ENCODE data around the gene SLC25A6. TPM values are rescaled to one million over a fixed set of nuclear protein-coding genes. Genes with fewer than 3 reads are reported as not detected.
"Not testable (repeated sequence)": the region's sequence is repeated elsewhere in the genome, so short reads cannot be mapped to it uniquely, and the experiment has no call there.

The SLC25A6 gene
- total and polyA plus RNA-seq, 3 experiments from 2014 or later = 330 to 469 (median 341) TPM

- peaks cover 0 to 2% of the 10 kb centered on the region in 2 donors for H3K27me3 Mint-ChIP-seq
- Histone ChIP-seq H3K4me3 (ENCODE audit: low read length) (no peak overlapping the region), H3K9me3 (ENCODE audit: low read length) (no peaks in the 10 kb centered on the region), H3K36me3 (ENCODE audit: insufficient read depth, low read length) (no peaks in the 10 kb centered on the region), H3K27me3 (ENCODE audit: insufficient read depth, low read length, poor library complexity, severe bottlenecking) (no peaks in the 10 kb centered on the region), H3K27ac (ENCODE audit: low read depth, low read length) (no peak overlapping the region), H3K4me1 (ENCODE audit: insufficient read depth, low read length) (no peaks in the 10 kb centered on the region)
- H3K36me3 Mint-ChIP-seq = peaks cover 9 to 19% (median 16%) of the 10 kb centered on the region in 3 donors
- peaks cover 0 to 6% (median 0%) of the 10 kb centered on the region in 5 donors for H3K9me3 Mint-ChIP-seq
- CTCF ChIA-PET = no interaction called here
- DNase-seq = no peak
- peaks cover 0 to 4% (median 0%) of the 10 kb centered on the region in 3 donors for H3K4me1 Mint-ChIP-seq
- peak overlapping the region in 1 of 8 donors; percentile 79 for H3K27ac Mint-ChIP-seq
- POLR2A ChIA-PET = no interaction called here
- no peak overlapping the region for H3K4me3 Mint-ChIP-seq
Measured at GRCh38 chrX:1359477-1359873, 32.4 kb downstream of the SLC25A6 start.

GRCh38 chrX:1358793-1359476 lies 33.0 kb downstream of the SLC25A6 start:
- no peak overlapping the region for H3K4me3 Mint-ChIP-seq
- H3K9me3 Mint-ChIP-seq = peaks cover 0 to 6% (median 0%) of the 10 kb centered on the region in 5 donors
- CTCF ChIA-PET = no interaction called here
- no peak for DNase-seq
- no peaks in the 10 kb centered on the region for H3K36me3 ChIP-seq (ENCODE audit: insufficient read depth, low read length)
- no peak overlapping the region for H3K27ac Mint-ChIP-seq
- no peaks in the 10 kb centered on the region for H3K27me3 ChIP-seq (ENCODE audit: insufficient read depth, low read length, poor library complexity, severe bottlenecking)
- no peaks in the 10 kb centered on the region for H3K9me3 ChIP-seq (ENCODE audit: low read length)
- POLR2A ChIA-PET = no interaction called here
- no peaks in the 10 kb centered on the region for H3K4me1 ChIP-seq (ENCODE audit: insufficient read depth, low read length)
- H3K36me3 Mint-ChIP-seq = peaks cover 9 to 19% (median 16%) of the 10 kb centered on the region in 3 donors
- peaks cover 2 to 4% (median 3%) of the 10 kb centered on the region in 3 donors for H3K4me1 Mint-ChIP-seq
- H3K27me3 Mint-ChIP-seq = peaks cover 0 to 2% of the 10 kb centered on the region in 2 donors
- H3K4me3 ChIP-seq (ENCODE audit: low read length) = no peak overlapping the region
- H3K27ac ChIP-seq (ENCODE audit: low read depth, low read length) = no peak overlapping the region

- POLR2A ChIA-PET = no interaction called here
- Histone ChIP-seq H3K27ac (ENCODE audit: low read depth, low read length) (no peak overlapping the region), H3K4me1 (ENCODE audit: insufficient read depth, low read length) (no peaks in the 10 kb centered on the region), H3K36me3 (ENCODE audit: insufficient read depth, low read length) (no peaks in the 10 kb centered on the region), H3K27me3 (ENCODE audit: insufficient read depth, low read length, poor library complexity, severe bottlenecking) (no peaks in the 10 kb centered on the region), H3K4me3 (ENCODE audit: low read length) (no peak overlapping the region), H3K9me3 (ENCODE audit: low read length) (no peaks in the 10 kb centered on the region)
- Mint-ChIP-seq H3K27ac (no peak overlapping the region), H3K27me3 (peaks cover 0 to 2% of the 10 kb centered on the region in 2 donors), H3K36me3 (peaks cover 9 to 19% (median 16%) of the 10 kb centered on the region in 3 donors), H3K9me3 (peaks cover 0 to 6% (median 0%) of the 10 kb centered on the region in 5 donors), H3K4me1 (peaks cover 2 to 4% (median 3%) of the 10 kb centered on the region in 3 donors), H3K4me3 (no peak overlapping the region)
- no peak for DNase-seq
- CTCF ChIA-PET = no interaction called here
Measured at GRCh38 chrX:1357993-1358392, 33.9 kb downstream of the SLC25A6 start.

- no peaks in the 10 kb centered on the region for H3K36me3 ChIP-seq (ENCODE audit: insufficient read depth, low read length)
- H3K4me1 Mint-ChIP-seq = peaks cover 0 to 3% (median 2%) of the 10 kb centered on the region in 3 donors
- H3K4me1 ChIP-seq (ENCODE audit: insufficient read depth, low read length) = no peaks in the 10 kb centered on the region
- no peak overlapping the region for H3K27ac ChIP-seq (ENCODE audit: low read depth, low read length)
- H3K27ac Mint-ChIP-seq = peak overlapping the region in 2 of 8 donors; percentile 23 to 87
- H3K4me3 Mint-ChIP-seq = no peak overlapping the region
- DNase-seq = no peak
- H3K27me3 Mint-ChIP-seq = no peaks in the 10 kb centered on the region
- H3K9me3 ChIP-seq (ENCODE audit: low read length) = no peaks in the 10 kb centered on the region
- CTCF ChIA-PET = no interaction called here
- peaks cover 0 to 6% (median 0%) of the 10 kb centered on the region in 5 donors for H3K9me3 Mint-ChIP-seq
- H3K4me3 ChIP-seq (ENCODE audit: low read length) = no peak overlapping the region
- H3K27me3 ChIP-seq (ENCODE audit: insufficient read depth, low read length, poor library complexity, severe bottlenecking) = no peaks in the 10 kb centered on the region
- POLR2A ChIA-PET = no interaction called here
- H3K36me3 Mint-ChIP-seq = peaks cover 5 to 10% (median 9%) of the 10 kb centered on the region in 3 donors
Measured at GRCh38 chrX:1355131-1356046, 36.5 kb downstream of the SLC25A6 start.

GRCh38 chrX:1354036-1355019 lies 37.6 kb downstream of the SLC25A6 start:
- no peaks in the 10 kb centered on the region for H3K27me3 Mint-ChIP-seq
- Histone ChIP-seq H3K27me3 (ENCODE audit: insufficient read depth, low read length, poor library complexity, severe bottlenecking) (no peaks in the 10 kb centered on the region), H3K4me3 (ENCODE audit: low read length) (no peak overlapping the region), H3K4me1 (ENCODE audit: insufficient read depth, low read length) (no peaks in the 10 kb centered on the region), H3K27ac (ENCODE audit: low read depth, low read length) (no peak overlapping the region), H3K36me3 (ENCODE audit: insufficient read depth, low read length) (no peaks in the 10 kb centered on the region), H3K9me3 (ENCODE audit: low read length) (no peaks in the 10 kb centered on the region)
- peak overlapping the region in 3 of 8 donors; percentile 27 to 68 (median 60) for H3K27ac Mint-ChIP-seq
- H3K9me3 Mint-ChIP-seq = peaks cover 0 to 6% (median 0%) of the 10 kb centered on the region in 5 donors
- POLR2A ChIA-PET = no interaction called here
- CTCF ChIA-PET = no interaction called here
- peaks cover 0 to 9% (median 5%) of the 10 kb centered on the region in 3 donors for H3K36me3 Mint-ChIP-seq
- DNase-seq = no peak
- H3K4me3 Mint-ChIP-seq = peak overlapping the region in 1 of 7 donors; percentile 12
- peaks cover 0 to 3% (median 2%) of the 10 kb centered on the region in 3 donors for H3K4me1 Mint-ChIP-seq

GRCh38 chrX:1351981-1352714 lies 39.8 kb downstream of the SLC25A6 start:
- Histone ChIP-seq H3K9me3 (ENCODE audit: low read length) (no peaks in the 10 kb centered on the region), H3K27me3 (ENCODE audit: insufficient read depth, low read length, poor library complexity, severe bottlenecking) (no peaks in the 10 kb centered on the region), H3K4me3 (ENCODE audit: low read length) (no peak overlapping the region), H3K4me1 (ENCODE audit: insufficient read depth, low read length) (no peaks in the 10 kb centered on the region), H3K36me3 (ENCODE audit: insufficient read depth, low read length) (no peaks in the 10 kb centered on the region), H3K27ac (ENCODE audit: low read depth, low read length) (no peak overlapping the region)
- POLR2A ChIA-PET = no interaction called here
- no peak for DNase-seq
- peaks cover 0 to 3% (median 2%) of the 10 kb centered on the region in 3 donors for H3K4me1 Mint-ChIP-seq
- no peaks in the 10 kb centered on the region for H3K27me3 Mint-ChIP-seq
- no peak overlapping the region for H3K27ac Mint-ChIP-seq
- CTCF ChIA-PET = no interaction called here
- H3K36me3 Mint-ChIP-seq = no peaks in the 10 kb centered on the region
- no peaks in the 10 kb centered on the region for H3K9me3 Mint-ChIP-seq
- H3K4me3 Mint-ChIP-seq = no peak overlapping the region

- DNase-seq; H3K4me1 ChIP-seq (ENCODE audit: insufficient read depth, low read length); H3K27ac ChIP-seq (ENCODE audit: low read depth, low read length); H3K27me3 Mint-ChIP-seq; H3K4me1 Mint-ChIP-seq; H3K27me3 ChIP-seq (ENCODE audit: insufficient read depth, low read length, poor library complexity, severe bottlenecking); H3K9me3 ChIP-seq (ENCODE audit: low read length); H3K4me3 Mint-ChIP-seq; CTCF ChIA-PET; H3K36me3 ChIP-seq (ENCODE audit: insufficient read depth, low read length); H3K4me3 ChIP-seq (ENCODE audit: low read length); H3K36me3 Mint-ChIP-seq; H3K9me3 Mint-ChIP-seq; POLR2A ChIA-PET: not testable (repeated sequence)
- H3K27ac Mint-ChIP-seq = peak overlapping the region in 1 of 8 donors; percentile 26
Measured at GRCh38 chrX:1349606-1350005, 42.3 kb downstream of the SLC25A6 start.
